Endothelial cell of umbilical vein (primary cell): ENCODE results near the gene NF1. TPM values are rescaled to one million over a fixed set of nuclear protein-coding genes. Genes with fewer than 3 reads are reported as not detected.

Source experiments
- BruUV-seq: library from RNA; stranded (reverse); fragments of 400-500 nt; replicated peaks from 2 replicates; lab custom pipeline; 2021; lab: Mats Ljungman, UMichigan
- CTCF ChIA-PET: fragments of 300-600, 350-600 bp; sonication (Branson Sonifier 250); formaldehyde crosslinking; loops from one replicate; lab custom pipeline; 2021; ENCODE audit warnings: antibody characterized with exemption, inconsistent platforms; lab: Charles Lee
- POLR2A ChIA-PET: fragments of 300-600, 350-600 bp; sonication (Branson Sonifier 250); formaldehyde crosslinking; loops from one replicate; lab custom pipeline; 2021; ENCODE audit warnings: antibody characterized with exemption, inconsistent platforms; lab: Charles Lee
- DNase-seq: peaks from one replicate; pipeline ENCODE4 v3.0.0-alpha.2; 2011; ENCODE audit warnings: low read depth, low spot score
- FAIRE-seq: peaks from 2 replicates; lab custom pipeline; 2011; peaks lifted over from hg19 to GRCh38; lab: Jason Lieb, UNC
- H2AFZ ChIP-seq: 2 replicates; pipeline ENCODE4 v1.6.0; 2012; ENCODE audit warnings: low read depth, low read length, control low read depth, inconsistent platforms
- H3K27ac ChIP-seq: 2 replicates; pipeline ENCODE4 v1.5.1; 2011; ENCODE audit warnings: low read depth, mild to moderate bottlenecking, control low read depth, low read length, moderate library complexity; ENCODE audit not compliant: insufficient read depth
- H3K27me3 ChIP-seq, 2 experiments: 2 replicates each; pipeline versions ENCODE4 v1.6.0 to v1.6.1; 2011; ENCODE audit warnings: low read length in 2 of 2, mixed read lengths in 1 of 2; ENCODE audit not compliant: control insufficient read depth in 2 of 2, insufficient read depth in 2 of 2
- H3K36me3 ChIP-seq, 2 experiments: 2 replicates in 1 of 2; 3 replicates in 1 of 2; pipeline ENCODE4 v1.5.1; 2011; ENCODE audit warnings: low read length in 2 of 2, mild to moderate bottlenecking in 1 of 2, moderate library complexity in 1 of 2; ENCODE audit not compliant: control insufficient read depth in 2 of 2, insufficient read depth in 2 of 2; ENCODE audit errors: extremely low read depth in 1 of 2
- H3K4me1 ChIP-seq: 3 replicates; pipeline ENCODE4 v1.5.1; 2011; ENCODE audit warnings: mild to moderate bottlenecking, low read length; ENCODE audit not compliant: control insufficient read depth, insufficient read depth; ENCODE audit errors: extremely low read depth
- H3K4me2 ChIP-seq: 2 replicates; pipeline ENCODE4 v1.6.1; 2011; ENCODE audit warnings: low read length, control low read depth, mixed read lengths; ENCODE audit not compliant: insufficient read depth
- H3K4me3 ChIP-seq, 3 experiments: fragments of 200-600 bp in 1 of 3; sonication (generic), shearing (Covaris generic) in 1 of 3; replicated peaks in 1 of 3; 2 replicates each; pipeline ENCODE4 v1.5.1; 2011 to 2016; ENCODE audit warnings: control low read depth in 3 of 3, low read length in 3 of 3, mild to moderate bottlenecking in 2 of 3, inconsistent platforms in 1 of 3, low read depth in 1 of 3, moderate library complexity in 1 of 3; ENCODE audit not compliant: insufficient read depth in 1 of 3
- H3K79me2 ChIP-seq: 2 replicates; pipeline ENCODE4 v1.6.0; 2012; ENCODE audit warnings: low read length, inconsistent platforms; ENCODE audit not compliant: control insufficient read depth, insufficient read depth
- H3K9ac ChIP-seq: replicated peaks from 2 replicates; pipeline ENCODE3; 2011; ENCODE audit warnings: low read length, control low read depth; ENCODE audit not compliant: insufficient read depth; ENCODE audit errors: extremely low read depth
- H3K9me1 ChIP-seq: replicated peaks from 3 replicates; pipeline ENCODE4 v1.6.0; 2011; ENCODE audit warnings: mild to moderate bottlenecking, low read length; ENCODE audit not compliant: control insufficient read depth, insufficient read depth; ENCODE audit errors: extremely low read depth
- H3K9me3 ChIP-seq: replicated peaks from 2 replicates; pipeline ENCODE4 v1.5.1; 2012; ENCODE audit warnings: low read length, inconsistent platforms; ENCODE audit not compliant: control insufficient read depth, insufficient read depth
- H4K20me1 ChIP-seq: replicated peaks from 2 replicates; pipeline ENCODE3; 2011; ENCODE audit warnings: mild to moderate bottlenecking, low read length; ENCODE audit not compliant: control insufficient read depth, insufficient read depth; ENCODE audit errors: extremely low read depth
- CTCF ChIP-seq, 2 donors: IDR thresholded peaks; 1 replicate in 1 of 2; 2 replicates in 1 of 2; pipeline ENCODE4 v1.5.1; 2011; ENCODE audit warnings: low read length in 2 of 2, mild to moderate bottlenecking in 2 of 2, moderate library complexity in 2 of 2, control low read depth in 1 of 2, inconsistent platforms in 1 of 2, low read depth in 1 of 2; ENCODE audit not compliant: insufficient read depth in 1 of 2; ENCODE audit errors: extremely low read depth in 1 of 2
- EZH2 ChIP-seq: IDR thresholded peaks from 2 replicates; pipeline ENCODE4 v1.6.1; 2012; ENCODE audit warnings: borderline replicate concordance, low read depth, mild to moderate bottlenecking, moderate library complexity, low read length, inconsistent platforms; ENCODE audit not compliant: severe bottlenecking
- FOS ChIP-seq: IDR thresholded peaks from 2 replicates; pipeline ENCODE4 v1.6.1; 2011; ENCODE audit warnings: mild to moderate bottlenecking, low read length, moderate library complexity, borderline replicate concordance; ENCODE audit not compliant: insufficient read depth
- MYC ChIP-seq: IDR thresholded peaks from one replicate; pipeline ENCODE4 v1.6.1; 2011; ENCODE audit warnings: mild to moderate bottlenecking, low read depth, low read length
- POLR2A ChIP-seq: IDR thresholded peaks from 2 replicates; pipeline ENCODE4 v1.6.1; 2012; ENCODE audit warnings: low read depth, mild to moderate bottlenecking, control low read depth, low read length
- POLR2AphosphoS5 ChIP-seq: IDR thresholded peaks from 2 replicates; pipeline ENCODE4 v1.6.1; 2012; ENCODE audit warnings: low read depth, mild to moderate bottlenecking, control low read depth, low read length, moderate library complexity; ENCODE audit not compliant: insufficient read depth
- dilution Hi-C: fragments of 300-500 bp; cut with MboI; formaldehyde crosslinking; loops from one replicate; pipeline ENCODE4 v1.15.0; 2019; ENCODE audit warnings: low sequenced_read_pairs; ENCODE audit not compliant: extremely low pct_ligation_motif_present
- intact Hi-C: fragments of 100-400 bp; cut with micrococcal nuclease; formaldehyde crosslinking; loops from one replicate; pipeline ENCODE4 v1.10.0; 2022
- polyA plus RNA-seq, 4 experiments: library from polyadenylated mRNA; depleted of rRNA in 3 of 4; stranded (reverse) in 3 of 4; unstranded in 1 of 4; fragments of >200 nt; gene quantifications; 2 replicates each; pipeline versions ENCODE4 v1.2.1 to v1.2.3, GENCODE V29; 2011 to 2012; ENCODE audit warnings: missing spikeins in 1 of 4
- total RNA-seq: library from RNA; stranded (reverse); gene quantifications from 2 replicates; pipeline ENCODE4 v1.2.3, GENCODE V29; 2021

NF1 gene
- total and polyA plus RNA-seq, 2 donors (not counting 3 experiments of a cell fraction or from before 2014, with no cell fraction given), result 13.7 to 42.4 TPM

GRCh38 chr17:31424944-31425281 is 330.1 kb downstream of the NF1 start:
- no TSS peak for BruUV-seq
- dilution Hi-C loops (no loop called here), intact Hi-C loops (no loop called here)
- H2AFZ ChIP-seq, result peak overlapping the region; percentile 78
- no peaks in the 10 kb centered on the region for H3K27me3 ChIP-seq
- H4K20me1 ChIP-seq, result no peaks in the 10 kb centered on the region
- H3K4me2 ChIP-seq, result no peak overlapping the region
- H3K4me3 ChIP-seq, result no peak overlapping the region
- TF ChIP-seq MYC (no peak), CTCF (IDR thresholded peaks at IDR 0.05; ENCODE audit: extremely low read depth in 1 of 2, insufficient read depth in 1 of 2, low read depth in 1 of 2, low read length in 2 of 2) (no peak), POLR2A (no peak), POLR2AphosphoS5 (no peak), EZH2 (no peak), FOS (no peak)
- H3K79me2 ChIP-seq, result no peaks in the 10 kb centered on the region
- no peak for DNase-seq
- H3K4me1 ChIP-seq, result no peaks in the 10 kb centered on the region
- H3K36me3 ChIP-seq, result no peaks in the 10 kb centered on the region
- ChIA-PET CTCF (interaction anchor here (0.6 to 1.7 kb wide), 4 partner anchors 10 to 418 kb away, joined by 3 to 6 read pairs (median 4); no protein-coding TSS in a partner anchor), POLR2A (interaction anchor here (0.6 kb wide), 1 partner anchor 15 kb away, joined by 3 read pairs; no protein-coding TSS in a partner anchor)
- no peak overlapping the region for H3K27ac ChIP-seq
- H3K9ac ChIP-seq, result no peak overlapping the region
- H3K9me3 ChIP-seq, result no peaks in the 10 kb centered on the region
- no peak for FAIRE-seq
- H3K9me1 ChIP-seq, result no peaks in the 10 kb centered on the region
